ENCODE data around the gene TM9SF1. TPM values are rescaled to one million over a fixed set of nuclear protein-coding genes. Genes with fewer than 3 reads are reported as not detected.

The TM9SF1 gene
- total RNA-seq, 3 donors from 2014 or later (not counting 1 experiment from before 2014, with no cell fraction given), result 15.2 to 32.1 (median 28.7) TPM

GRCh38 chr14:24232121-24232644, 36.9 kb upstream of the TM9SF1 start, which contains the start of gene NEDD8:
Gene NEDD8 (minus strand): TSS chr14:24232367. CDS start chr14:24232267, 100 bp downstream.
- under 1% methylated on average over 29 of the region's 30 CpGs for WGBS (ENCODE audit: insufficient coverage)
- TF ChIP-seq CTCF (IDR thresholded peaks at IDR 0.05), result no peak

DNA sequence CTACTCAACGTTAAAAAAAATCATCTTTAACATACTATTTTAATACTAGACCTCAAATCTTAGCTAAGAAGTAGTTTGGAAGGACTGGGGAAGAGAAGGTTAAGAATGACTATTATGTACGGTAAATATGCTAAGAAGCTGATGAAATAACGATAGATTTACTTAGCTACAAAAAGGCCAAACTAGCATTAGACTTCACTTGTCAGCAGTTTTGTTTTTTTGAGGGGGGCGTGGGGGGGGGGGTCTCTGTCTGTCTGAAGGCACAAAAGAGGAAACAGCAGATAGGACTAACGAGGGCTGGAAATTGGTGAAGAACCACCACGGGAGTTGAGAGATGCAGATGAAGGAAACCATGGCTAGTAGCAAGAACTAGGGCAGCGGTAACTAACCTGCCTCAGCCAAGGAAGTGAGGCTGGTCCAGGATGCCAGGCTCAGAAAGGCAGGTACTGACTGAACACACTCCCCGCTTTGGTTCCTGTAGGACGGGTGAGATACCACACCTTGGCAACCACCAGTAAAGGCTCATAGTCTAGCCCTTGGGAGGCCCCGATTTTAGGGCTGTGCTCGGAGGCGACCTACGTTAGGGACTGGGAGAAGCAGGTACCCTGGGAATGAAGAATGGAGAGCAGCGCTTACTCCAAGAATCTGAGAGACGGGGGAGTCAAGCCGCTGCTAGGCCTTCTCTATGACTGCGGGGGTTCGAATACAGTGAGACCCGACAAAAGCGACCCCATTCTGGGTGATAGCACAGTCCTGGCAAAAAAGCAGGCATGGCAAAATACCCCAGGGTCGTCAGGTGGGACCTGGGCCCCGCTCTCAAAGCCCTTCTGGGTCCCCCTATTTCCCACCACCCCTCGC, 36.3 kb upstream of the TM9SF1 start:
- intact Hi-C loops (cut with micrococcal nuclease), result loop anchor here (1.0 to 5.0 kb wide), 4 partner anchors 11 to 41 kb away; partner anchors contain the start of genes MDP1, RABGGTA, TINF2 and TM9SF1
- Histone ChIP-seq H3K27ac (ENCODE audit: low read length) (peak overlapping the region; percentile 77), H3K4me1 (ENCODE audit: control insufficient read depth, insufficient read depth, low read length) (peaks cover 24% of the 10 kb centered on the region), H3K36me3 (ENCODE audit: control insufficient read depth, insufficient read depth, low read length) (peaks cover 27% of the 10 kb centered on the region), H3K9me3 (ENCODE audit: control insufficient read depth, insufficient read depth, low read length) (no peaks in the 10 kb centered on the region), H3K27me3 (ENCODE audit: control insufficient read depth, insufficient read depth, low read length) (no peaks in the 10 kb centered on the region), H3K4me3 (ENCODE audit: low read length) (peak overlapping the region; percentile 71)
- ATAC-seq, result no peak
- no peaks in the 10 kb centered on the region for H3K27me3 Mint-ChIP-seq (ENCODE audit: low read depth in 2 of 2)
- peak in 1 of 2 donors; percentile 53 for DNase-seq
- no peaks in the 10 kb centered on the region for H3K9me3 Mint-ChIP-seq
- peaks cover 45 to 52% of the 10 kb centered on the region in 2 donors for H3K4me1 Mint-ChIP-seq
- peak overlapping the region; percentile 86 for H3K4me3 Mint-ChIP-seq
- peaks cover 9% of the 10 kb centered on the region for H3K36me3 Mint-ChIP-seq
- no peak for TF ChIP-seq CTCF (IDR thresholded peaks at IDR 0.05)
- H3K27ac Mint-ChIP-seq, result peak overlapping the region; percentile 87 to 100
- 5% methylated on average over 20 of the region's 23 CpGs for WGBS (ENCODE audit: insufficient coverage)

More at GRCh38 chr14:24232121-24232644, 36.9 kb upstream of the TM9SF1 start, which contains the start of gene NEDD8:
- no peaks in the 10 kb centered on the region for H3K9me3 ChIP-seq (ENCODE audit: control insufficient read depth, insufficient read depth, low read length)
- peak; percentile 78 to 92 for DNase-seq
- Mint-ChIP-seq H3K27me3 (ENCODE audit: low read depth in 2 of 2) (no peaks in the 10 kb centered on the region), H3K27ac (peak within 1 kb of the TSS; percentile 87 to 100), H3K4me1 (peaks cover 46 to 55% of the 10 kb centered on the region in 2 donors), H3K9me3 (no peaks in the 10 kb centered on the region), H3K4me3 (peak within 1 kb of the TSS; percentile 86), H3K36me3 (peaks cover 11% of the 10 kb centered on the region)
- ATAC-seq, result peak; percentile 88 to 91 (median 90)
- peaks cover 32% of the 10 kb centered on the region for H3K36me3 ChIP-seq (ENCODE audit: control insufficient read depth, insufficient read depth, low read length)
- intact Hi-C loops (cut with micrococcal nuclease), result loop anchor here (1.0 to 5.0 kb wide), 4 partner anchors 10 to 40 kb away; partner anchors contain the start of genes MDP1, RABGGTA, TINF2 and TM9SF1
- H3K4me1 ChIP-seq (ENCODE audit: control insufficient read depth, insufficient read depth, low read length), result peaks cover 24% of the 10 kb centered on the region
- peak within 1 kb of the TSS; percentile 77 for H3K27ac ChIP-seq (ENCODE audit: low read length)
- no peaks in the 10 kb centered on the region for H3K27me3 ChIP-seq (ENCODE audit: control insufficient read depth, insufficient read depth, low read length)
- H3K4me3 ChIP-seq (ENCODE audit: low read length), result peak within 1 kb of the TSS; percentile 71

- H3K4me3 Mint-ChIP-seq, result no peak overlapping the region
- H3K36me3 Mint-ChIP-seq, result no peaks in the 10 kb centered on the region
- no peak for TF ChIP-seq CTCF (IDR thresholded peaks at IDR 0.05)
- no peaks in the 10 kb centered on the region for H3K27me3 Mint-ChIP-seq (ENCODE audit: low read depth in 2 of 2)
- Histone ChIP-seq H3K9me3 (ENCODE audit: control insufficient read depth, insufficient read depth, low read length) (no peaks in the 10 kb centered on the region), H3K27ac (ENCODE audit: low read length) (no peak overlapping the region), H3K27me3 (ENCODE audit: control insufficient read depth, insufficient read depth, low read length) (no peaks in the 10 kb centered on the region), H3K4me3 (ENCODE audit: low read length) (no peak overlapping the region), H3K4me1 (ENCODE audit: control insufficient read depth, insufficient read depth, low read length) (peaks cover 24% of the 10 kb centered on the region), H3K36me3 (ENCODE audit: control insufficient read depth, insufficient read depth, low read length) (peaks cover 7% of the 10 kb centered on the region)
- H3K9me3 Mint-ChIP-seq, result no peaks in the 10 kb centered on the region
- ATAC-seq (no peak), DNase-seq (no peak)
- 56% methylated on average over 1 of the region's 1 CpG for WGBS (ENCODE audit: insufficient coverage)
- H3K4me1 Mint-ChIP-seq, result peaks cover 24 to 32% of the 10 kb centered on the region in 2 donors
- H3K27ac Mint-ChIP-seq, result no peak overlapping the region
- intact Hi-C loops (cut with micrococcal nuclease), result no loop called here
Observed at GRCh38 chr14:24228902-24229301, 33.7 kb upstream of the TM9SF1 start.

Data from natural killer cell (primary cell).